SK-N-MC (cell line): Measurements from ENCODE around the gene HIGD1C.

Source experiments
- EZH2 ChIP-seq: fragments of 200-600 bp; sonication (generic); IDR thresholded peaks from one replicate; pipeline ENCODE4 v1.6.1; 2017; ENCODE audit warnings: antibody characterized with exemption
- FOXP2 ChIP-seq: optimal IDR thresholded peaks from 2 replicates; pipeline ENCODE3; 2011; ENCODE audit warnings: mild to moderate bottlenecking, moderate library complexity; ENCODE audit not compliant: insufficient read depth; ENCODE audit errors: extremely low read length, control extremely low read depth
- POLR2AphosphoS5 ChIP-seq: IDR thresholded peaks from 2 replicates; pipeline ENCODE4 v1.6.1; 2012; ENCODE audit warnings: mild to moderate bottlenecking, low read depth, low read length, borderline replicate concordance

- TF ChIP-seq EZH2 (no peak), POLR2AphosphoS5 (no peak), FOXP2 (no peak)
Measured at GRCh38 chr12:51012570-51013236, 60.4 kb downstream of the HIGD1C start.
